PC-3 (cell line): ENCODE results near the gene OR2B2. TPM values are rescaled to one million over a fixed set of nuclear protein-coding genes. Genes with fewer than 3 reads are reported as not detected.

Source experiments
- ATAC-seq: fragments of 200-7000 bp; cut with Tn5 transposase; 2 replicates; pipeline ENCODE4 v1.9.1; 2020; ENCODE audit warnings: mild to moderate bottlenecking, moderate library complexity
- BruUV-seq: library from RNA; stranded (reverse); fragments of 400-500 nt; replicated peaks from 2 replicates; lab custom pipeline; 2021; lab: Mats Ljungman, UMichigan
- CTCF ChIA-PET: fragments of 300-600 bp; sonication (Branson Sonifier 250); formaldehyde crosslinking; loops from one replicate; lab custom pipeline; 2022; ENCODE audit warnings: antibody characterized with exemption; lab: Charles Lee
- POLR2A ChIA-PET: fragments of 300-600 bp; sonication (Branson Sonifier 250); formaldehyde crosslinking; loops from one replicate; lab custom pipeline; 2022; ENCODE audit warnings: antibody characterized with exemption; ENCODE audit not compliant: unreplicated experiment; lab: Charles Lee
- DNase-seq: peaks from one replicate; pipeline ENCODE4 v3.0.0-alpha.2; 2015
- H2AFZ ChIP-seq: fragments of 300-600 bp; sonication (generic); 2 replicates; pipeline ENCODE4 v1.6.0; 2016; ENCODE audit warnings: antibody characterized with exemption, low read length
- H3F3A ChIP-seq: fragments of 300-600 bp; sonication (generic); one replicate; pipeline ENCODE4 v1.6.0; 2017; ENCODE audit warnings: antibody characterized with exemption, low read length, control low read depth, mild to moderate bottlenecking; ENCODE audit not compliant: unreplicated experiment
- H3K27ac ChIP-seq: fragments of 300-600 bp; sonication (generic); 2 replicates; pipeline ENCODE4 v1.5.1; 2016; ENCODE audit warnings: mild to moderate bottlenecking, low read length
- H3K27me3 ChIP-seq: fragments of 300-600 bp; sonication (generic); 2 replicates; pipeline ENCODE4 v1.6.1; 2016; ENCODE audit warnings: low read length, mixed read lengths
- H3K36me3 ChIP-seq: fragments of 300-600 bp; sonication (generic); 2 replicates; pipeline ENCODE4 v1.6.1; 2016; ENCODE audit warnings: low read depth, mixed run types, low read length, mixed read lengths
- H3K4me1 ChIP-seq: fragments of 300-600 bp; sonication (generic); 2 replicates; pipeline ENCODE4 v1.5.1; 2016; ENCODE audit warnings: low read length; ENCODE audit not compliant: insufficient read depth
- H3K4me2 ChIP-seq: fragments of 300-600 bp; sonication (generic); 2 replicates; pipeline ENCODE4 v1.6.0; 2016; ENCODE audit warnings: low read length
- H3K4me3 ChIP-seq: fragments of 300-600 bp; sonication (generic); 2 replicates; pipeline ENCODE4 v1.5.1; 2016; ENCODE audit warnings: mild to moderate bottlenecking, low read length, mixed read lengths
- H3K79me2 ChIP-seq: fragments of 300-600 bp; sonication (generic); 2 replicates; pipeline ENCODE4 v1.6.1; 2017; ENCODE audit warnings: low read length, mixed read lengths
- H3K9ac ChIP-seq: fragments of 300-600 bp; sonication (generic); 2 replicates; pipeline ENCODE4 v1.6.0; 2016; ENCODE audit warnings: mild to moderate bottlenecking, low read length
- H3K9me2 ChIP-seq: fragments of 300-600 bp; sonication (generic); replicated peaks from 2 replicates; pipeline ENCODE4 v1.6.1; 2016; ENCODE audit warnings: mixed run types, low read length, mixed read lengths
- H3K9me3 ChIP-seq: fragments of 300-600 bp; sonication (generic); 2 replicates; pipeline ENCODE4 v1.6.1; 2016; ENCODE audit warnings: low read length, mixed read lengths
- H4K20me1 ChIP-seq: fragments of 300-600 bp; sonication (generic); 2 replicates; pipeline ENCODE4 v1.6.1; 2016; ENCODE audit warnings: low read length, mixed read lengths
- EZH2 ChIP-seq: fragments of 300-600 bp; sonication (generic); IDR thresholded peaks from one replicate; pipeline ENCODE4 v1.6.1; 2017; ENCODE audit warnings: antibody characterized with exemption, mild to moderate bottlenecking, low read length; ENCODE audit not compliant: unreplicated experiment
- EZH2phosphoT487 ChIP-seq: fragments of 300-600 bp; sonication (generic); IDR thresholded peaks from 2 replicates; pipeline ENCODE4 v1.6.1; 2018; ENCODE audit warnings: mild to moderate bottlenecking, antibody characterized with exemption, low read length, borderline replicate concordance
- intact Hi-C: fragments of 100-400 bp; cut with micrococcal nuclease; formaldehyde crosslinking; loops from 2 replicates; pipeline ENCODE4 v1.9.0; 2023
- total RNA-seq: library from RNA; depleted of rRNA; stranded (reverse); fragments of >200 nt; gene quantifications from 2 replicates; pipeline ENCODE4 v1.2.3, GENCODE V29; 2014
- TF ChIP-seq, protein P1 (sequence below): fragments of 300-600 bp; sonication (generic); conservative IDR thresholded peaks from 2 replicates; pipeline ENCODE4 v1.5.1; 2017; ENCODE audit warnings: antibody characterized with exemption, low read depth, mild to moderate bottlenecking, low read length

OR2B2 gene
- total RNA-seq, 1 experiment from 2014 or later, result not detected

DNA sequence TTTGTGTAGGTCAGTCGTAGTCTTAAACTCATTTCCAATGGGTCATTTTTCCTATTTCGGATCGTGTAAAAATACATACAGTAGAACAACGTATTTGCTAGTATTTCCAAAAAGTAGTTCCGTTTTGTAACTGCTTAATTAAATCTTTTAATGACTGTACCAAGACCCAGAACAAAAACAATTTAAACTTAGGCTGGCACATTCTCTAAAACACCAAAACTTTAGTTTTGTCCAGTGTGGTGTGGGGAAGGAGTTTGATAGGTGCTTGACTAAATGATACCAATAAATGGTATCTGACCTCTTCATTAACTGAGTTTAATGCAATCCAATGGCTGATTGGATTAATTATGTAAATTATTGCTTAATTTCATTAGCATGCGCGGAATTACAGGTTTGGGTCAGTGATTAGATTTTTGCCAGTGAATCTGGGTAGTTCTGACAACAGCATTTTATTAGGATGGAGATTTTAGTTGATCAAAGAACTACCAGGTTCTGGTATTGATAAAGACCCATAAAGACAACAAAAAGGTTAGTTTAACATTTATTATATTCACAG lies 20.8 kb downstream of the OR2B2 start:
- Histone ChIP-seq H3K27ac (no peak overlapping the region), H3K9ac (peak overlapping the region; percentile 85; the same call in 1 of the 2 replicates), H4K20me1 (no peaks in the 10 kb centered on the region), H3K4me3 (peak overlapping the region; percentile 83), H3K9me2 (no peaks in the 10 kb centered on the region), H2AFZ (no peak overlapping the region), H3K27me3 (no peaks in the 10 kb centered on the region), H3K4me1 (peaks cover 8% of the 10 kb centered on the region; the same call in 1 of the 2 replicates), H3K9me3 (no peaks in the 10 kb centered on the region), H3K4me2 (peak overlapping the region; percentile 86), H3K36me3 (no peaks in the 10 kb centered on the region), H3K79me2 (peaks cover 38% of the 10 kb centered on the region), H3F3A (peaks cover 4% of the 10 kb centered on the region)
- ATAC-seq, result no peak
- TF ChIP-seq EZH2phosphoT487, result no peak
- TF ChIP-seq, protein P1, sequence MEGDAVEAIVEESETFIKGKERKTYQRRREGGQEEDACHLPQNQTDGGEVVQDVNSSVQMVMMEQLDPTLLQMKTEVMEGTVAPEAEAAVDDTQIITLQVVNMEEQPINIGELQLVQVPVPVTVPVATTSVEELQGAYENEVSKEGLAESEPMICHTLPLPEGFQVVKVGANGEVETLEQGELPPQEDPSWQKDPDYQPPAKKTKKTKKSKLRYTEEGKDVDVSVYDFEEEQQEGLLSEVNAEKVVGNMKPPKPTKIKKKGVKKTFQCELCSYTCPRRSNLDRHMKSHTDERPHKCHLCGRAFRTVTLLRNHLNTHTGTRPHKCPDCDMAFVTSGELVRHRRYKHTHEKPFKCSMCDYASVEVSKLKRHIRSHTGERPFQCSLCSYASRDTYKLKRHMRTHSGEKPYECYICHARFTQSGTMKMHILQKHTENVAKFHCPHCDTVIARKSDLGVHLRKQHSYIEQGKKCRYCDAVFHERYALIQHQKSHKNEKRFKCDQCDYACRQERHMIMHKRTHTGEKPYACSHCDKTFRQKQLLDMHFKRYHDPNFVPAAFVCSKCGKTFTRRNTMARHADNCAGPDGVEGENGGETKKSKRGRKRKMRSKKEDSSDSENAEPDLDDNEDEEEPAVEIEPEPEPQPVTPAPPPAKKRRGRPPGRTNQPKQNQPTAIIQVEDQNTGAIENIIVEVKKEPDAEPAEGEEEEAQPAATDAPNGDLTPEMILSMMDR, result no peak
- ChIA-PET CTCF (no interaction called here), POLR2A (no interaction called here)
- no TSS peak for BruUV-seq
- no peak for DNase-seq
- intact Hi-C loops, result loop anchor here (5.0 kb wide), 3 partner anchors 744 to 1844 kb away; a partner anchor contains a TSS

DNA sequence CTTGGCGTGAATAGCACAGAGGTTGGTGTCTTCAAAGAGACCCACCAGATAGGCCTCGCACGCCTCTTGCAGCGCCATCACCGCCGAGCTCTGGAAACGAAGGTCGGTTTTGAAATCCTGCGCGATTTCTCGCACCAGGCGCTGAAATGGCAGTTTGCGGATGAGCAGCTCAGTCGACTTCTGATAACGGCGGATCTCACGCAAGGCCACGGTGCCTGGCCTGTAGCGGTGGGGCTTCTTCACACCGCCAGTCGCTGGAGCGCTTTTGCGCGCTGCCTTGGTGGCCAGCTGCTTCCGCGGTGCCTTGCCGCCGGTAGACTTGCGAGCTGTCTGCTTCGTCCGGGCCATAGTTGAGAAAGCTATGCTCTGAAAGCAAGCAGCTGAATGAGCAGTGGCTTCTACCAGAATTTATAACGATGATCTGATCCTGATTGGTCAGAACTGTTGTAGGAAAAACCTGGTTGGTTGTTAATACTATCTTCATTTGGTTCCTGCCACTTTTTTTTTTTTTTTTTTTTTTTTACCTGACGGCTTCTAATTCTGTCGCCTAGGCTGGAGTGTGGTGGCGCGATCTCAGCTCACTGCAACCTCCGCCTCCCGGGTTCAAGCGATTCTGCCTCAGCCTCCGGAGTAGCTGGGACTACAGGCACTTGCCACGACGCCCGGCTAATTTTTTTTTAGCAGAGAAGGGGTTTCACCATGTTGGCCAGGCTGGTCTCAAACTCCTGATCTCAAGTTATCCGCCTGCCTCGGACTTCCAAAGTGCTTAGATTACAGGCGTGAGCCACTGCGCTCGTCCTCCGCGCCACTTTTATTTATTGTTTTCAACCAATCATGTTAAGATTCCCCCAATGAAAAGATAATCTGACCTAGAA lies 21.5 kb downstream of the OR2B2 start:
- Histone ChIP-seq H3K9ac (no peak overlapping the region), H4K20me1 (no peaks in the 10 kb centered on the region)
- no TSS peak for BruUV-seq

More for the DNA sequence above, 21.5 kb downstream of the OR2B2 start:
- CTCF ChIA-PET, result no interaction called here
- H3K4me2 ChIP-seq, result no peak overlapping the region
- H3K27ac ChIP-seq, result no peak overlapping the region
- peaks cover 4% of the 10 kb centered on the region for H3F3A ChIP-seq
- peaks cover 31% of the 10 kb centered on the region for H3K79me2 ChIP-seq
- no peak overlapping the region for H3K4me3 ChIP-seq
- TF ChIP-seq EZH2, result no peak
- TF ChIP-seq EZH2phosphoT487, result no peak
- TF ChIP-seq, protein P1, result no peak
- no peak for ATAC-seq
- DNase-seq, result no peak
- no peak overlapping the region for H2AFZ ChIP-seq
- H3K9me3 ChIP-seq, result no peaks in the 10 kb centered on the region
- no peaks in the 10 kb centered on the region for H3K9me2 ChIP-seq
- intact Hi-C loops, result loop anchor here (5.0 kb wide), 3 partner anchors 743 to 1843 kb away; a partner anchor contains a TSS
- H3K36me3 ChIP-seq, result no peaks in the 10 kb centered on the region
- POLR2A ChIA-PET, result interaction anchor here (0.6 kb wide), 1 partner anchor 492 kb away, joined by 3 read pairs; no protein-coding TSS in a partner anchor
- H3K27me3 ChIP-seq, result no peaks in the 10 kb centered on the region
- H3K4me1 ChIP-seq, result 0 out of 2 replicates have a peak, but pooled peaks cover under 1% of the 10 kb centered on the region
